ENCODE measurements around the gene NBAS. TPM values are rescaled to one million over a fixed set of nuclear protein-coding genes. Genes with fewer than 3 reads are reported as not detected.

The NBAS gene
- total RNA-seq, 2 donors from 2014 or later: 31.5 to 32.0 TPM

GRCh38 chr2:15399241-15399640, 161.9 kb downstream of the NBAS start:
- H3K9me3 ChIP-seq: no peaks in the 10 kb centered on the region
- H3K27ac ChIP-seq: no peak overlapping the region
- ATAC-seq (ENCODE audit: insufficient number of reproducible peaks, low FRiP score, low read depth) (no peak), DNase-seq (ENCODE audit: low spot score) (no peak)
- no peak for TF ChIP-seq CTCF (IDR thresholded peaks at IDR 0.05)
- no peaks in the 10 kb centered on the region for H3K27me3 ChIP-seq (replicated peaks; ENCODE audit: insufficient read depth)
- H3K4me3 ChIP-seq: no peak overlapping the region
- H3K36me3 ChIP-seq: no peaks in the 10 kb centered on the region
- no peaks in the 10 kb centered on the region for H3K4me1 ChIP-seq (ENCODE audit: control insufficient read depth in 1 of 2, low read depth in 2 of 2)

- ATAC-seq (ENCODE audit: insufficient number of reproducible peaks, low FRiP score, low read depth) (no peak), DNase-seq (ENCODE audit: low spot score) (no peak)
- TF ChIP-seq CTCF (IDR thresholded peaks at IDR 0.05): no peak
- H3K36me3 ChIP-seq: peaks cover 6% of the 10 kb centered on the region
- H3K27me3 ChIP-seq (replicated peaks; ENCODE audit: insufficient read depth): no peaks in the 10 kb centered on the region
- no peak overlapping the region for H3K27ac ChIP-seq
- no peaks in the 10 kb centered on the region for H3K4me1 ChIP-seq (ENCODE audit: control insufficient read depth in 1 of 2, low read depth in 2 of 2)
- no peak overlapping the region for H3K4me3 ChIP-seq
- H3K9me3 ChIP-seq: no peaks in the 10 kb centered on the region
Observed at GRCh38 chr2:15391751-15392150, 169.4 kb downstream of the NBAS start.

DNA sequence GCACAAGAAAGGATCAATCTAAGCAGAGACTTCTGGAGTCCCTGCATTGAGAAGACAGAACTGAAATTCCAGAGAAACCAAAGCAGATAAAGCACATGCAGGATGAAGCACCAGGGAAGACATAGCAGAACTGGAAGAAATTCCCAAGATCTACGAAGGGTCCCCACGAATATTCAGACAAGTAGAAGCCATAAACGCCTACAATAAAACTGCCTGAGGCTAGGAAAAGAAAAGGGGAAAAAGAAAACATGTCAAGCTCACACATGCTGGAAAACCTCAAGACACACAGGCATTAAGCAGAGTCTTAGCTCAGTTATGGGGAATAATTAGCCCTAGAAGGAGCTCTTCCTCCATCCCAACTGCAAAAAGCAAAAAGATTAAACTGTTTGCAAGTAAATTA, 171.2 kb downstream of the NBAS start:
- TF ChIP-seq CTCF (IDR thresholded peaks at IDR 0.05): no peak
- Histone ChIP-seq H3K4me3 (no peak overlapping the region), H3K36me3 (peaks cover 6% of the 10 kb centered on the region), H3K27me3 (replicated peaks; ENCODE audit: insufficient read depth) (no peaks in the 10 kb centered on the region), H3K4me1 (ENCODE audit: control insufficient read depth in 1 of 2, low read depth in 2 of 2) (no peaks in the 10 kb centered on the region), H3K9me3 (no peaks in the 10 kb centered on the region), H3K27ac (no peak overlapping the region)
- DNase-seq (ENCODE audit: low spot score) (no peak), ATAC-seq (ENCODE audit: insufficient number of reproducible peaks, low FRiP score, low read depth) (no peak)

GRCh38 chr2:15389326-15389700, 171.8 kb downstream of the NBAS start:
- DNase-seq (ENCODE audit: low spot score) (no peak), ATAC-seq (ENCODE audit: insufficient number of reproducible peaks, low FRiP score, low read depth) (no peak)
- Histone ChIP-seq H3K4me3 (no peak overlapping the region), H3K27me3 (replicated peaks; ENCODE audit: insufficient read depth) (no peaks in the 10 kb centered on the region), H3K36me3 (peaks cover 6% of the 10 kb centered on the region), H3K9me3 (no peaks in the 10 kb centered on the region), H3K4me1 (ENCODE audit: control insufficient read depth in 1 of 2, low read depth in 2 of 2) (no peaks in the 10 kb centered on the region), H3K27ac (no peak overlapping the region)
- no peak for TF ChIP-seq CTCF (IDR thresholded peaks at IDR 0.05)

- H3K36me3 ChIP-seq: peaks cover 6% of the 10 kb centered on the region
- no peaks in the 10 kb centered on the region for H3K4me1 ChIP-seq (ENCODE audit: control insufficient read depth in 1 of 2, low read depth in 2 of 2)
- H3K27me3 ChIP-seq (replicated peaks; ENCODE audit: insufficient read depth): no peaks in the 10 kb centered on the region
- no peak for DNase-seq (ENCODE audit: low spot score)
- no peak overlapping the region for H3K27ac ChIP-seq
- ATAC-seq (ENCODE audit: insufficient number of reproducible peaks, low FRiP score, low read depth): no peak
- H3K4me3 ChIP-seq: no peak overlapping the region
- TF ChIP-seq CTCF (IDR thresholded peaks at IDR 0.05): no peak
- no peaks in the 10 kb centered on the region for H3K9me3 ChIP-seq
Observed at GRCh38 chr2:15388406-15389325, 172.5 kb downstream of the NBAS start.

All from thoracic aorta (tissue), 2 donors.